ENCODE results near the gene SCAP.

The SCAP gene

GRCh38 chr3:47440131-47440530 lies 35.6 kb downstream of the SCAP start:
- no peak overlapping the region for H2AFZ ChIP-seq (ENCODE audit: low read depth, low read length)
- H3K36me3 ChIP-seq (ENCODE audit: insufficient read depth, low read length), result peaks cover 30% of the 10 kb centered on the region
- no peak overlapping the region for H3K4me3 ChIP-seq (ENCODE audit: low read length)
- H3K27me3 ChIP-seq (ENCODE audit: insufficient read depth, low read length), result no peaks in the 10 kb centered on the region
- H3K9me3 ChIP-seq (ENCODE audit: low read length), result no peaks in the 10 kb centered on the region
- peaks cover 17% of the 10 kb centered on the region for H3K4me1 ChIP-seq (ENCODE audit: insufficient read depth, low read length)

GRCh38 chr3:47436180-47436579 lies 39.6 kb downstream of the SCAP start:
- no peak overlapping the region for H3K4me3 ChIP-seq (ENCODE audit: low read length)
- H3K27me3 ChIP-seq (ENCODE audit: insufficient read depth, low read length), result no peaks in the 10 kb centered on the region
- H3K4me1 ChIP-seq (ENCODE audit: insufficient read depth, low read length), result peaks cover 4% of the 10 kb centered on the region
- H3K36me3 ChIP-seq (ENCODE audit: insufficient read depth, low read length), result peaks cover 44% of the 10 kb centered on the region
- H2AFZ ChIP-seq (ENCODE audit: low read depth, low read length), result no peak overlapping the region
- no peaks in the 10 kb centered on the region for H3K9me3 ChIP-seq (ENCODE audit: low read length)

- Histone ChIP-seq H3K36me3 (ENCODE audit: insufficient read depth, low read length) (peaks cover 42% of the 10 kb centered on the region), H3K9me3 (ENCODE audit: low read length) (no peaks in the 10 kb centered on the region), H3K27me3 (ENCODE audit: insufficient read depth, low read length) (no peaks in the 10 kb centered on the region), H2AFZ (ENCODE audit: low read depth, low read length) (no peak overlapping the region), H3K4me1 (ENCODE audit: insufficient read depth, low read length) (peaks cover 18% of the 10 kb centered on the region), H3K4me3 (ENCODE audit: low read length) (no peak overlapping the region)
Measured at GRCh38 chr3:47434849-47435248, 40.9 kb downstream of the SCAP start.

GRCh38 chr3:47433796-47434195 lies 41.9 kb downstream of the SCAP start:
- Histone ChIP-seq H3K27me3 (ENCODE audit: insufficient read depth, low read length) (no peaks in the 10 kb centered on the region), H3K4me3 (ENCODE audit: low read length) (no peak overlapping the region), H2AFZ (ENCODE audit: low read depth, low read length) (no peak overlapping the region), H3K36me3 (ENCODE audit: insufficient read depth, low read length) (peaks cover 31% of the 10 kb centered on the region), H3K4me1 (ENCODE audit: insufficient read depth, low read length) (peaks cover 21% of the 10 kb centered on the region), H3K9me3 (ENCODE audit: low read length) (no peaks in the 10 kb centered on the region)

GRCh38 chr3:47432673-47433072 lies 43.1 kb downstream of the SCAP start:
- Histone ChIP-seq H3K36me3 (ENCODE audit: insufficient read depth, low read length) (peaks cover 28% of the 10 kb centered on the region), H3K4me3 (ENCODE audit: low read length) (no peak overlapping the region), H2AFZ (ENCODE audit: low read depth, low read length) (no peak overlapping the region), H3K27me3 (ENCODE audit: insufficient read depth, low read length) (no peaks in the 10 kb centered on the region), H3K9me3 (ENCODE audit: low read length) (no peaks in the 10 kb centered on the region), H3K4me1 (ENCODE audit: insufficient read depth, low read length) (peaks cover 21% of the 10 kb centered on the region)

- peaks cover 38% of the 10 kb centered on the region for H3K36me3 ChIP-seq (ENCODE audit: insufficient read depth, low read length)
- no peaks in the 10 kb centered on the region for H3K27me3 ChIP-seq (ENCODE audit: insufficient read depth, low read length)
- H3K4me1 ChIP-seq (ENCODE audit: insufficient read depth, low read length), result peaks cover 21% of the 10 kb centered on the region
- H3K9me3 ChIP-seq (ENCODE audit: low read length), result no peaks in the 10 kb centered on the region
- no peak overlapping the region for H3K4me3 ChIP-seq (ENCODE audit: low read length)
- no peak overlapping the region for H2AFZ ChIP-seq (ENCODE audit: low read depth, low read length)
Measured at GRCh38 chr3:47431225-47431624, 44.5 kb downstream of the SCAP start.

GRCh38 chr3:47430606-47431005 lies 45.1 kb downstream of the SCAP start:
- Histone ChIP-seq H3K4me1 (ENCODE audit: insufficient read depth, low read length) (peaks cover 21% of the 10 kb centered on the region), H3K4me3 (ENCODE audit: low read length) (no peak overlapping the region), H3K27me3 (ENCODE audit: insufficient read depth, low read length) (no peaks in the 10 kb centered on the region), H2AFZ (ENCODE audit: low read depth, low read length) (no peak overlapping the region), H3K9me3 (ENCODE audit: low read length) (no peaks in the 10 kb centered on the region), H3K36me3 (ENCODE audit: insufficient read depth, low read length) (peaks cover 40% of the 10 kb centered on the region)

- Histone ChIP-seq H3K27me3 (ENCODE audit: insufficient read depth, low read length) (no peaks in the 10 kb centered on the region), H3K9me3 (ENCODE audit: low read length) (no peaks in the 10 kb centered on the region), H2AFZ (ENCODE audit: low read depth, low read length) (no peak overlapping the region), H3K36me3 (ENCODE audit: insufficient read depth, low read length) (peaks cover 38% of the 10 kb centered on the region), H3K4me3 (ENCODE audit: low read length) (no peak overlapping the region), H3K4me1 (ENCODE audit: insufficient read depth, low read length) (peaks cover 21% of the 10 kb centered on the region)
Measured at GRCh38 chr3:47429476-47430270, 46.1 kb downstream of the SCAP start.

GRCh38 chr3:47428662-47429061 lies 47.1 kb downstream of the SCAP start:
- H3K27me3 ChIP-seq (ENCODE audit: insufficient read depth, low read length), result no peaks in the 10 kb centered on the region
- peaks cover 31% of the 10 kb centered on the region for H3K36me3 ChIP-seq (ENCODE audit: insufficient read depth, low read length)
- H3K4me3 ChIP-seq (ENCODE audit: low read length), result no peak overlapping the region
- peaks cover 21% of the 10 kb centered on the region for H3K4me1 ChIP-seq (ENCODE audit: insufficient read depth, low read length)
- H3K9me3 ChIP-seq (ENCODE audit: low read length), result no peaks in the 10 kb centered on the region
- no peak overlapping the region for H2AFZ ChIP-seq (ENCODE audit: low read depth, low read length)

GRCh38 chr3:47427866-47428265 lies 47.9 kb downstream of the SCAP start:
- Histone ChIP-seq H3K27me3 (ENCODE audit: insufficient read depth, low read length) (no peaks in the 10 kb centered on the region), H3K9me3 (ENCODE audit: low read length) (no peaks in the 10 kb centered on the region), H2AFZ (ENCODE audit: low read depth, low read length) (no peak overlapping the region), H3K4me1 (ENCODE audit: insufficient read depth, low read length) (peaks cover 21% of the 10 kb centered on the region), H3K36me3 (ENCODE audit: insufficient read depth, low read length) (peaks cover 24% of the 10 kb centered on the region), H3K4me3 (ENCODE audit: low read length) (no peak overlapping the region)

GRCh38 chr3:47425959-47426358 lies 49.8 kb downstream of the SCAP start:
- Histone ChIP-seq H3K9me3 (ENCODE audit: low read length) (no peaks in the 10 kb centered on the region), H2AFZ (ENCODE audit: low read depth, low read length) (no peak overlapping the region), H3K4me3 (ENCODE audit: low read length) (no peak overlapping the region), H3K27me3 (ENCODE audit: insufficient read depth, low read length) (no peaks in the 10 kb centered on the region), H3K36me3 (ENCODE audit: insufficient read depth, low read length) (peaks cover 24% of the 10 kb centered on the region), H3K4me1 (ENCODE audit: insufficient read depth, low read length) (peaks cover 15% of the 10 kb centered on the region)

- H2AFZ ChIP-seq (ENCODE audit: low read depth, low read length), result no peak overlapping the region
- H3K4me1 ChIP-seq (ENCODE audit: insufficient read depth, low read length), result peaks cover 9% of the 10 kb centered on the region
- H3K4me3 ChIP-seq (ENCODE audit: low read length), result no peak overlapping the region
- H3K27me3 ChIP-seq (ENCODE audit: insufficient read depth, low read length), result no peaks in the 10 kb centered on the region
- H3K36me3 ChIP-seq (ENCODE audit: insufficient read depth, low read length), result peaks cover 24% of the 10 kb centered on the region
- H3K9me3 ChIP-seq (ENCODE audit: low read length), result no peaks in the 10 kb centered on the region
Measured at GRCh38 chr3:47425383-47425778, 50.4 kb downstream of the SCAP start.

GRCh38 chr3:47424434-47425382 lies 51.0 kb downstream of the SCAP start:
- peaks cover 2% of the 10 kb centered on the region for H3K4me1 ChIP-seq (ENCODE audit: insufficient read depth, low read length)
- no peaks in the 10 kb centered on the region for H3K9me3 ChIP-seq (ENCODE audit: low read length)
- no peaks in the 10 kb centered on the region for H3K27me3 ChIP-seq (ENCODE audit: insufficient read depth, low read length)
- peaks cover 28% of the 10 kb centered on the region for H3K36me3 ChIP-seq (ENCODE audit: insufficient read depth, low read length)
- H3K4me3 ChIP-seq (ENCODE audit: low read length), result no peak overlapping the region
- no peak overlapping the region for H2AFZ ChIP-seq (ENCODE audit: low read depth, low read length)

Measured in neuron (in vitro differentiated cells).